WERI-Rb-1 (cell line): ENCODE measurements around the gene BDP1.
"Not testable (repeated sequence)": the region's sequence is repeated elsewhere in the genome, so short reads cannot be mapped to it uniquely, and the experiment has no call there.

Experiments
- DNase-seq: peaks from one replicate; pipeline ENCODE4 v3.0.0-alpha.2; 2020
- H3K27ac ChIP-seq: fragments of 250-450 bp; sonication (Bioruptor Pico); 2 replicates; pipeline ENCODE4 v1.5.1; 2020; ENCODE audit warnings: mild to moderate bottlenecking, moderate library complexity
- H3K27me3 ChIP-seq: fragments of 250-450 bp; sonication (Bioruptor Pico); 2 replicates; pipeline ENCODE4 v1.5.1; 2021; ENCODE audit warnings: mild to moderate bottlenecking, low read depth, moderate library complexity; ENCODE audit not compliant: insufficient read depth, severe bottlenecking
- H3K36me3 ChIP-seq: fragments of 250-450 bp; sonication (Bioruptor Pico); 2 replicates; pipeline ENCODE4 v1.5.1; 2020; ENCODE audit warnings: mild to moderate bottlenecking, moderate library complexity
- H3K4me3 ChIP-seq: 2 replicates; pipeline ENCODE4 v1.5.1; 2011; ENCODE audit warnings: low read depth, mild to moderate bottlenecking, control low read depth, low read length
- H3K9me3 ChIP-seq: fragments of 250-450 bp; sonication (Bioruptor Pico); 2 replicates; pipeline ENCODE4 v1.5.1; 2021; ENCODE audit warnings: mild to moderate bottlenecking, moderate library complexity; ENCODE audit not compliant: severe bottlenecking
- TF ChIP-seq, protein P1 (sequence below): IDR thresholded peaks from 2 replicates; pipeline ENCODE4 v1.5.1; 2011; ENCODE audit warnings: low read depth, mild to moderate bottlenecking, control low read depth, inconsistent platforms, low read length

The BDP1 gene

GRCh38 chr5:71563161-71563560, 107.7 kb downstream of the BDP1 start:
- no peak overlapping the region for H3K27ac ChIP-seq
- H3K36me3 ChIP-seq, result peaks cover 57% of the 10 kb centered on the region
- H3K27me3 ChIP-seq, result no peaks in the 10 kb centered on the region
- TF ChIP-seq, protein P1, sequence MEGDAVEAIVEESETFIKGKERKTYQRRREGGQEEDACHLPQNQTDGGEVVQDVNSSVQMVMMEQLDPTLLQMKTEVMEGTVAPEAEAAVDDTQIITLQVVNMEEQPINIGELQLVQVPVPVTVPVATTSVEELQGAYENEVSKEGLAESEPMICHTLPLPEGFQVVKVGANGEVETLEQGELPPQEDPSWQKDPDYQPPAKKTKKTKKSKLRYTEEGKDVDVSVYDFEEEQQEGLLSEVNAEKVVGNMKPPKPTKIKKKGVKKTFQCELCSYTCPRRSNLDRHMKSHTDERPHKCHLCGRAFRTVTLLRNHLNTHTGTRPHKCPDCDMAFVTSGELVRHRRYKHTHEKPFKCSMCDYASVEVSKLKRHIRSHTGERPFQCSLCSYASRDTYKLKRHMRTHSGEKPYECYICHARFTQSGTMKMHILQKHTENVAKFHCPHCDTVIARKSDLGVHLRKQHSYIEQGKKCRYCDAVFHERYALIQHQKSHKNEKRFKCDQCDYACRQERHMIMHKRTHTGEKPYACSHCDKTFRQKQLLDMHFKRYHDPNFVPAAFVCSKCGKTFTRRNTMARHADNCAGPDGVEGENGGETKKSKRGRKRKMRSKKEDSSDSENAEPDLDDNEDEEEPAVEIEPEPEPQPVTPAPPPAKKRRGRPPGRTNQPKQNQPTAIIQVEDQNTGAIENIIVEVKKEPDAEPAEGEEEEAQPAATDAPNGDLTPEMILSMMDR, result no peak
- no peaks in the 10 kb centered on the region for H3K9me3 ChIP-seq
- no peak for DNase-seq
- no peak overlapping the region for H3K4me3 ChIP-seq

DNA sequence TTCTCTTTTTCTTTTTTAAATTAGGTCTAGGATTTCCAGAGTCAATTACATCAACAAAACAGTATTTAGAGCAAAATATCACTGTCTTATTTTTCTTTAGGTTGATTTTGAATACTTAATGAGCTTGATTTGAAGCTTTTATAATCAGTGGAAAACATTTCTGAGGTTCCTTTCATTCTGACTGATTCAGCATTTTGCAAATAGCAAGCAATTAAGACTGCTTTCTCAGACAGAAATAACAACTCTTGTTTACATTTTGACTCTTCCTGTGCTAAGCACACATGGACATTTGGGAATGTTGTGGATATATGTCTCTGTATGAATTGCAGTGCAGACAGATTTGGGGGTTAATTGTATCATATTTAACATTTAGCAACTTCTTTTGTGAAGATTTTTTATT, 109.4 kb downstream of the BDP1 start:
- TF ChIP-seq, protein P1, result no peak
- H3K36me3 ChIP-seq, result peaks cover 50% of the 10 kb centered on the region
- no peaks in the 10 kb centered on the region for H3K9me3 ChIP-seq
- H3K27me3 ChIP-seq, result no peaks in the 10 kb centered on the region
- H3K27ac ChIP-seq, result no peak overlapping the region
- H3K4me3 ChIP-seq, result no peak overlapping the region
- no peak for DNase-seq

DNA sequence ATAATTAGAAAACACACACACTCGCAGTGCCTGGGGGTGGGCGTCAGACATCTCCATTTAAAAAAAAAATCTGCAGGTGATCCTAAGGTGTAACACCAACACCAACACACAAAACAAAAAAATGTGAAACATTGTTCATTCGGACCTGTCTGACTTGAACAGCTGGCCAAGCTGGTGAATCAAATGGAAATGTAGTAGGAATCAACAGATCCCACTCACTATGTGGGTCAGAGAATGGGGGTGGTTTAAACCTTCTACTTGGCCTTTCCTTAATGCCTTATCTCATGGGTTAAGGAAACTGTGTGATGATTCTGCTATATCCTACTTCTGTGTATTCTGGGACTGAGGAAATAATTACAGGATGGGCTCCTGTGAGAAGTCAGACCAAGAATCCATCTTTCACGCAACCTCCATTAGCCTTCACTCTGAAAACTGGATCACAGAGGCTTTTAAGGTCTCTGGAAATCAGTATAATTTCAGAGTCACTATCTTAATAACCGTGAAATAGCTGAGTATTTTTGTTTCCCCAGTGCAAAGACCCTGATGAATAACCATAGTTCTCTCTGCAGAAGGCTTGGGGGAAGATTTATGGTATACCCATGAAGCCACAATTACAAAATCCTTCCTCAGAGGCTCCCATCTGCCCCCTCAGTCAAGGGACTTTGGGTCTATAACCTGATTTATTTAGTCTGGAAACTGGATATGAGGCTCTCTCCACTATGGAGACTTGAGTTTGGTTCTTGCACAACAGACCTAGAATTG, 114.5 kb downstream of the BDP1 start:
- DNase-seq, result no peak
- Histone ChIP-seq H3K36me3 (peaks cover 12% of the 10 kb centered on the region), H3K27me3 (no peaks in the 10 kb centered on the region), H3K9me3 (no peaks in the 10 kb centered on the region), H3K4me3 (no peak overlapping the region), H3K27ac (no peak overlapping the region)
- TF ChIP-seq, protein P1, result no peak

- not testable (repeated sequence) for H3K4me3 ChIP-seq, DNase-seq, H3K36me3 ChIP-seq, H3K9me3 ChIP-seq, H3K27me3 ChIP-seq, H3K27ac ChIP-seq
These were observed 116.4 kb downstream of the BDP1 start for GRCh38 chr5:71571811-71572210.

- no peak for DNase-seq
- TF ChIP-seq, protein P1, result no peak
- H3K36me3 ChIP-seq, result no peaks in the 10 kb centered on the region; the same call in none of the 2 replicates
- H3K27ac ChIP-seq, result no peak overlapping the region
- H3K4me3 ChIP-seq, result no peak overlapping the region
- H3K9me3 ChIP-seq, result no peaks in the 10 kb centered on the region
- H3K27me3 ChIP-seq, result no peaks in the 10 kb centered on the region
These were observed 118.1 kb downstream of the BDP1 start for GRCh38 chr5:71573591-71573990.

GRCh38 chr5:71575588-71575987, 120.1 kb downstream of the BDP1 start:
- not testable (repeated sequence) for H3K27me3 ChIP-seq, DNase-seq, H3K9me3 ChIP-seq, H3K4me3 ChIP-seq, H3K36me3 ChIP-seq, H3K27ac ChIP-seq

DNA sequence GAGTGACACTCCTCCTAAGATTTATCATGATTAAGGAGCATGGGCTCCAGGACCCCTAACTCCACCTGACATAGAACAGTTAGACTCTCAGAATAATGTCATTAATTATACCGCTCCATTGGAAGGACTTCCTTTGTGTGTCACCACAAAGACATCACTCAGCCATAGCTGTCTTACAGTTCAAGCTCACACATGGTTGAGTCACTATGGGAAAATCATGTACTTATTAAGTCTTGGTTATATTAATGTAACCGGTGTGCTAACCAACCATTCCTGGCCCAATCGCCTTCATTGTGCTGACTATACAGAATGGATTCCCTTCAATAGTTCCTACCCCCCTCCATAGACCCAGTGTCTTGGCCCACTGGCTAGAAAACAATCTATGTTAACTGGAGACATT, 120.8 kb downstream of the BDP1 start:
- TF ChIP-seq, protein P1, result no peak
- Histone ChIP-seq H3K4me3 (no peak overlapping the region), H3K9me3 (no peaks in the 10 kb centered on the region), H3K27me3 (no peaks in the 10 kb centered on the region), H3K27ac (no peak overlapping the region), H3K36me3 (no peaks in the 10 kb centered on the region; the same call in 1 of the 2 replicates)
- DNase-seq, result no peak

DNA sequence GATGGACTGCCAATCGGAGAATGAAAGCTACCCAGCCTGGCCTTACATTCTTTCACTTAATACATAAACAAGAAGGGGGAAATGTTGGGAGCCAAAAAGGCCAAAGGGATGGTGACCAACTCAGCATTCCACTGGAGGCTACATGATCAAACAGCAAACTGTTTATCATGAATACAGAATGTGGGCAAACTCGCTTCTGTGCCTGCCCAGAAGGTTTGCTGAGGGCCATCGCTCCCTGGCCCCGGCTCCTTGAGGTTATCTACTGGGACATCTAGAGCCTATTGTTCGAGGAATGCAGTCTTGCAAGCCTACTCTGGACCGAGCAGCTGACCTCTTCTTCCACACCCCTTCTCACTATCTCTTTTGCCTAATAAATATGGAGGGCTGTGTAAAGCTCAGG, 122.4 kb downstream of the BDP1 start:
- not testable (repeated sequence) for DNase-seq, H3K27me3 ChIP-seq, H3K27ac ChIP-seq, H3K36me3 ChIP-seq, H3K4me3 ChIP-seq, H3K9me3 ChIP-seq
